MM.1S (cell line): Measurements from ENCODE around the gene HECTD4.

ENCODE experiments used
- DNase-seq: peaks from one replicate; pipeline ENCODE4 v3.0.0-alpha.2; 2015
- H2AFZ ChIP-seq: fragments of 300-600 bp; sonication (generic); 2 replicates; pipeline ENCODE4 v1.6.0; 2016; ENCODE audit warnings: antibody characterized with exemption, low read length
- H3F3A ChIP-seq: fragments of 300-600 bp; sonication (generic); 2 replicates; pipeline ENCODE4 v1.6.1; 2016; ENCODE audit warnings: mild to moderate bottlenecking, antibody characterized with exemption, low read length, moderate library complexity, mixed read lengths; ENCODE audit not compliant: insufficient read depth
- H3K27ac ChIP-seq: fragments of 300-600 bp; sonication (generic); 2 replicates; pipeline ENCODE4 v1.5.1; 2016; ENCODE audit warnings: mild to moderate bottlenecking, low read length
- H3K27me3 ChIP-seq: fragments of 300-600 bp; sonication (generic); replicated peaks from 2 replicates; pipeline ENCODE4 v1.6.0; 2016; ENCODE audit warnings: low read length; ENCODE audit not compliant: insufficient read depth
- H3K36me3 ChIP-seq: fragments of 300-600 bp; sonication (generic); replicated peaks from 2 replicates; pipeline ENCODE4 v1.6.1; 2016; ENCODE audit warnings: mild to moderate bottlenecking, low read length, mixed read lengths; ENCODE audit not compliant: insufficient read depth
- H3K4me1 ChIP-seq: fragments of 300-600 bp; sonication (generic); 2 replicates; pipeline ENCODE4 v1.6.1; 2016; ENCODE audit warnings: low read length, mixed read lengths
- H3K4me2 ChIP-seq: fragments of 300-600 bp; sonication (generic); 2 replicates; pipeline ENCODE4 v1.6.0; 2016; ENCODE audit warnings: low read depth, low read length
- H3K4me3 ChIP-seq: fragments of 300-600 bp; sonication (generic); 2 replicates; pipeline ENCODE4 v1.5.1; 2016; ENCODE audit warnings: low read length, mixed read lengths
- H3K79me2 ChIP-seq: fragments of 300-600 bp; sonication (generic); 2 replicates; pipeline ENCODE4 v1.6.1; 2016; ENCODE audit warnings: mixed run types, low read length, mixed read lengths
- H3K9ac ChIP-seq: fragments of 300-600 bp; sonication (generic); 2 replicates; pipeline ENCODE4 v1.6.1; 2016; ENCODE audit warnings: low read length, mixed read lengths
- H3K9me2 ChIP-seq: fragments of 300-600 bp; sonication (generic); replicated peaks from 2 replicates; pipeline ENCODE4 v1.6.1; 2016; ENCODE audit warnings: mild to moderate bottlenecking, low read length, mixed read lengths; ENCODE audit not compliant: insufficient read depth
- H3K9me3 ChIP-seq: fragments of 300-600 bp; sonication (generic); replicated peaks from 2 replicates; pipeline ENCODE4 v1.6.1; 2016; ENCODE audit warnings: mild to moderate bottlenecking, low read length, mixed read lengths; ENCODE audit not compliant: insufficient read depth
- H4K20me1 ChIP-seq: fragments of 300-600 bp; sonication (generic); 2 replicates; pipeline ENCODE4 v1.6.1; 2016; ENCODE audit warnings: mild to moderate bottlenecking, low read length, moderate library complexity, mixed read lengths; ENCODE audit not compliant: insufficient read depth
- EZH2 ChIP-seq: fragments of 300-600 bp; sonication (generic); optimal IDR thresholded peaks from 2 replicates; pipeline ENCODE3; 2017; ENCODE audit warnings: low read depth, mild to moderate bottlenecking, antibody characterized with exemption, low read length, mixed read lengths
- EZH2phosphoT487 ChIP-seq: fragments of 300-600 bp; sonication (generic); IDR thresholded peaks from 2 replicates; pipeline ENCODE4 v1.6.1; 2018; ENCODE audit warnings: antibody characterized with exemption, low read length
- TF ChIP-seq, protein P1 (sequence below): fragments of 300-600 bp; sonication (generic); IDR thresholded peaks from 2 replicates; pipeline ENCODE4 v1.5.1; 2016; ENCODE audit warnings: antibody characterized with exemption, low read length, mixed read lengths

The HECTD4 gene

DNA sequence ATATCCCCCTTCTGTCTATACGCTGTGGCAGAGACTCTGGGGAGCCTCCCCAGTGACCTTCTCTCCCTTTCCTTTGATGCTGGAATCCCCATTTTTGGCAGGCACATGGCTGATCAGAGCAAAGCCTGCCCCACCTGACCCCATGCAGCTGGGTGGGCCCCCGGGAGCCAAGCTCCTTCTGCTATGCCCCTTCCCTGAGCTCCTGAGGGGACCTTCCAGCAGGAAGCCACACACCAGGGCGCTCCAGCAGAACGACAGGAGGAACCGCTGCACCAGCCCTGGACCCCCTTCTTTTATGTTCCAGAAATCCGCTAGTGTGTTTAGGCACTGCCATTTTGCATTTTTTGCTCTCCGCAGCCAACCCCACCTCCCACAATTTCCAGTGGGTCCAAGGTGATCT lies 212.3 kb downstream of the HECTD4 start:
- H3K27ac ChIP-seq: no peak overlapping the region
- H2AFZ ChIP-seq: no peak overlapping the region
- H3K4me3 ChIP-seq: no peak overlapping the region
- no peaks in the 10 kb centered on the region for H3K27me3 ChIP-seq
- no peaks in the 10 kb centered on the region for H3K4me1 ChIP-seq
- no peaks in the 10 kb centered on the region for H3K79me2 ChIP-seq
- H3K9me3 ChIP-seq: no peaks in the 10 kb centered on the region
- DNase-seq: no peak
- no peaks in the 10 kb centered on the region for H3F3A ChIP-seq
- TF ChIP-seq, protein P1, sequence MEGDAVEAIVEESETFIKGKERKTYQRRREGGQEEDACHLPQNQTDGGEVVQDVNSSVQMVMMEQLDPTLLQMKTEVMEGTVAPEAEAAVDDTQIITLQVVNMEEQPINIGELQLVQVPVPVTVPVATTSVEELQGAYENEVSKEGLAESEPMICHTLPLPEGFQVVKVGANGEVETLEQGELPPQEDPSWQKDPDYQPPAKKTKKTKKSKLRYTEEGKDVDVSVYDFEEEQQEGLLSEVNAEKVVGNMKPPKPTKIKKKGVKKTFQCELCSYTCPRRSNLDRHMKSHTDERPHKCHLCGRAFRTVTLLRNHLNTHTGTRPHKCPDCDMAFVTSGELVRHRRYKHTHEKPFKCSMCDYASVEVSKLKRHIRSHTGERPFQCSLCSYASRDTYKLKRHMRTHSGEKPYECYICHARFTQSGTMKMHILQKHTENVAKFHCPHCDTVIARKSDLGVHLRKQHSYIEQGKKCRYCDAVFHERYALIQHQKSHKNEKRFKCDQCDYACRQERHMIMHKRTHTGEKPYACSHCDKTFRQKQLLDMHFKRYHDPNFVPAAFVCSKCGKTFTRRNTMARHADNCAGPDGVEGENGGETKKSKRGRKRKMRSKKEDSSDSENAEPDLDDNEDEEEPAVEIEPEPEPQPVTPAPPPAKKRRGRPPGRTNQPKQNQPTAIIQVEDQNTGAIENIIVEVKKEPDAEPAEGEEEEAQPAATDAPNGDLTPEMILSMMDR: no peak
- TF ChIP-seq EZH2phosphoT487 (no peak), EZH2 (no peak)
- no peak overlapping the region for H3K4me2 ChIP-seq
- H3K36me3 ChIP-seq: no peaks in the 10 kb centered on the region
- no peaks in the 10 kb centered on the region for H3K9me2 ChIP-seq
- H4K20me1 ChIP-seq: no peaks in the 10 kb centered on the region
- no peak overlapping the region for H3K9ac ChIP-seq

DNA sequence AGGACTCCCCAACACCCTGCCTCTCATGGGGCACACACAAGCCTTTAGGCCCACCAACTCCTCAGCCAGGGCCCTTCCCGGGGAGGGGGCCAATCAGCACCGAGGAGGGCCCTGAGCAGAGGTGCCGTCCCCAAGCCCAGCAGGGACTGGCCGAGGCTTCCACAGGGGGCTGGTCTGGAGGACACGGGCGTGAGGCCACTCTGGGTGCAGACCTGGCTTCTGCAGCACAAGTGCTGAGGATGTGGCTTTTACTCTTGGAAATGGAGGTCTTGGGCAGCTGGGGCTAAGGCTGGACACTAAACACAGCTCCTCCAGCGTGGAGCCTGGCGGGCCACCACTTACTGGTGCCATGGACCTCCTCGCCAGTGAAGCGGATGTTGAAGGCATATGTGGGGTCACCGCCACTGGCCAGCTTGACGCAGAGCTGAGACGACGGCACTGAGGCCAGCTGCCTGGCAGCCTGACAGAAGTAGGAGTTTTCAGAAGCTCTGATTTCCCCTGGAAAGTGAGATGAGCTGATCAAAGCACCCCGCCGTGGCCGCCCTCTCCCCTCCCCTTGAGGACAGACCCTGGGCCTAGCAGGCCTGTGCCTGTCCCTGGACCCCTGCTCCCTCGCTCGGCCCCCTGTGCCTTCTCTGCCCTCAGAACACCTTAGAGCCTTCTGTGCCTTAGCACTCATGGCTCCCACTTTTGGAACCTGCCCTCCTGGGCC lies 212.9 kb downstream of the HECTD4 start:
- H3K79me2 ChIP-seq: no peaks in the 10 kb centered on the region
- no peak for DNase-seq
- H3F3A ChIP-seq: no peaks in the 10 kb centered on the region
- no peaks in the 10 kb centered on the region for H3K27me3 ChIP-seq
- no peaks in the 10 kb centered on the region for H3K9me2 ChIP-seq
- TF ChIP-seq EZH2phosphoT487: no peak
- TF ChIP-seq, protein P1: no peak
- TF ChIP-seq EZH2: no peak
- H2AFZ ChIP-seq: no peak overlapping the region
- no peak overlapping the region for H3K9ac ChIP-seq
- no peaks in the 10 kb centered on the region for H3K4me1 ChIP-seq
- H3K4me2 ChIP-seq: no peak overlapping the region
- no peaks in the 10 kb centered on the region for H3K9me3 ChIP-seq
- H3K36me3 ChIP-seq: no peaks in the 10 kb centered on the region
- no peak overlapping the region for H3K4me3 ChIP-seq
- no peak overlapping the region for H3K27ac ChIP-seq
- no peaks in the 10 kb centered on the region for H4K20me1 ChIP-seq

GRCh38 chr12:112168561-112168971 lies 213.7 kb downstream of the HECTD4 start:
- TF ChIP-seq EZH2phosphoT487 (no peak), EZH2 (no peak)
- TF ChIP-seq, protein P1: no peak
- Histone ChIP-seq H3K79me2 (no peaks in the 10 kb centered on the region), H3K9me2 (no peaks in the 10 kb centered on the region), H3K4me3 (no peak overlapping the region), H3K4me2 (no peak overlapping the region), H3K36me3 (no peaks in the 10 kb centered on the region), H3K9me3 (no peaks in the 10 kb centered on the region), H3K9ac (no peak overlapping the region), H3K27ac (no peak overlapping the region), H3F3A (no peaks in the 10 kb centered on the region), H3K27me3 (no peaks in the 10 kb centered on the region), H3K4me1 (no peaks in the 10 kb centered on the region), H4K20me1 (no peaks in the 10 kb centered on the region), H2AFZ (no peak overlapping the region)
- no peak for DNase-seq
